NCI-H69 (cell line): ENCODE measurements around the gene RNF2.
"Not testable (repeated sequence)": the region's sequence is repeated elsewhere in the genome, so short reads cannot be mapped to it uniquely, and the experiment has no call there.

ENCODE experiments used
- DNase-seq: peaks from one replicate; lab custom pipeline; 2025; lab: John Stamatoyannopoulos, UW

Gene RNF2

DNA sequence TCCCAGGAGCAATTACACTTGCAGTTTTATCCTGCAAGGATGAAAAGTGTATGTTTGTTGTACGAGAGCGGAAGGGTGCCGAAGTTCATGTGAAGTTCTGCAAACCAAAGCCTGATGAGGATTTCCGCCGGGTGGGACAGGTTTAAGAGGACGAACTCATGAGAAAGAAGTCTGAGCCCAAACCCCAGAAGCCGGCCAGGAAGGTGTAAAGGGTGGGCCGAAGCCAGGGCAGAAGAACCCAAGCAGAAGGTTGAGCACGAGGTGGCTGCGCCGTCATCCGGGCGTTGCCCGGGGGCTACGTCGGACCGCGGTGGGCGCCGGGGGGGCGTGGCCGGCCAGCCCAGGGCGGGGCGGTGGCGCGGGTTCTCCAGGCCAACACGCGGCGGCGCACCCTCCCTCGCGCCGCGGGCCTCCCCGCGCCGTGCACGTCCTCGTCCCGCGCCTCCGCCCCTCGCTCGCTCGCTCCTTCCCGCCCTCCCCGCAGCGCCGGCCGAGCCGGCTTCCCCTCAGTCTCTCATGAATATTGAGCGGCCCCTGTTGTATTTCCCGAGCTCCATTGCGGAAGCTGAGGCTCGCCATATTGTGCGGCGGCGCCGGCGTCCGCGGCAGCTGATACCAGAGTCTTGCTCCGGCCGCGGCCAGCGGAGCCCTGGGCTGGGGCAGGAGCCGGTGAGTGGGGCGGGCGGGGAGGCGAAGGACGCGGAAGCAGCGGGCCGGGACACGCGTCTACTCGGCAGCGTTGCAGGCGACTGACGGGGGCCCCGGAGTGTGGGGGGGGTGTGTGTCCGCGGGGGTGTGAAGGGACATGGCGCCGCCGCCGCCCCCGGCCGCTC is at the start of gene RNF2:
TSS of gene RNF2 (plus strand) at position 578 of the 833 bp plus-strand sequence. CDS start 41,996 bp downstream, outside the sequence.
- DNase-seq: peak; percentile 93

DNA sequence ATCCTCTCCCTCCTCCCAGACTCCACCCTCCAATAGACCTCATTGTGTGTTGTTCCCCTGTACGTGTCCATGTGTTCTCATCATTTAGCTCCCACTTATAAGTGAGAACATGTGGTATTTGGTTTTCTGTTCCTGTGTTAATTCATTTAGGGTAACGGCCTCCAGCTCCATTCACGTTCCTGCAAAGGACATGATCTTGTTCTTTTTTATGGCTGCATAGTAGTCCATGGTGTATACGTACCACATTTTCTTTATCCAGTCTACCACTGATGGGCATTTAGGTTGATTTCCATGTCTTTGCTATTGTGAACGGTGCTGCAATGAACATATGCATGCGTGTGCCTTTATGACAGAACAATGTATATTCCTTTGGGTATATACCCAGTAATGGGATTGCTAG is 45.4 kb upstream of the RNF2 start:
- not testable (repeated sequence) for DNase-seq

DNA sequence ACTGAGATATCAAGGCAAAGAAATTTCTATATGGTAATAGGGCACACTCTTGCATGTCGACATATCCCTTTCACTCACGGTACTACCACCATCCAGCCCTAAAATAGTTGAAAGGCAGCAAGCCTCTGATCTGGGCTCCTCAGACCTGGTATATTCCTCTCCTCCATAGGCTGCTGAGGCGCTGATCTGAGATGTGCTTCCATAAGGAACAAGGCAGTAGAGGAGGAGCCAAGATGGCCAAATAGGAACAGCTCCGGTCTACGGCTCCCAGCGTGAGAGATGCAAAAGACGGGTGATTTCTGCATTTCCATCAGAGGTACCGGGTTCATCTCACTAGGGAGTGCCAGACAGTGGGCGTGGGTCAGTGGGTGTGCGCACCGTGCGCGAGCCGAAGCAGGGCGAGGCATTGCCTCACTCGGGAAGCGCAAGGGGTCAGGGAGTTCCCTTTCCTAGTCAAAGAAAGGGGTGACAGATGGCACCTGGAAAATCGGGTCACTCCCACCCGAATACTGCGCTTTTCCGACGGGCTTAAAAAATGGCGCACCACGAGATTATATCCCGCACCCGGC is 44.0 kb upstream of the RNF2 start:
- peak; percentile 29 for DNase-seq

DNA sequence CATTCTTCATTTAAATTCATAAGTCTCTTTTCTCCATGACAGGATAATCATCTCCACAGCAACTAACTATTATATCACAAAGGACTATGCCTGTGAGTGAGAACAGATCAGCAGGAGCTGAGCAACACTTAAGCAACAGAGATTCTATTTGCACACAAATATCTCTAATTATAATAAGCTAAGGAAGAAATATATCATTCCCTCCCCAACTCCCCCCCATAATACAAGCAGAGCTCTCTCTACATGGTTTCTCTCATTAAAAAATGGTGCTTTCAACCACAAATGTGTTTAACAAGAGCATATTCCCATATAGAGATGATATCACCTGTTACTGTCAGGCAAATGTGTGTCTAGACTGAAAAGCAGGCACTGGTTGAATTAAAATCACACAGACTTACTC is 36.5 kb upstream of the RNF2 start:
- DNase-seq: peak; percentile 97

DNA sequence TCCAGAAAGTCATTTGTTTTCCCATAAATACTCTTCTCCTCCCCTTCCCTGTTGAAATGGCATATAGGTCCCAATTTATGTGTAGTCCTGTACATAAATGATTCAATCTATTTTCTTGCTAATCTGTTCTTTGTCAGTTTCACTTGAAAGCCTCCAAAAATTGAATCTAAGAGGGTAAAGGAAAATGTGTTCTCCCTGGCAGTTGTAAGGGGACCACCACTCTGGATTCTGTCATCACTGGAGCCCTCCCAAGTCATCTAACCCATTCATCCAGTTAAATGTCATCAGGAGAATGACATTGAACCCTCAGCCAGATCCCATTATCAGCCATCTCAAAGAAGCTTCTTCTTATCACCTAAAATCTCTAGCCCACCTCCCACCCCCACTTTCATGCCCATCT is 35.0 kb upstream of the RNF2 start:
- no peak for DNase-seq

DNA sequence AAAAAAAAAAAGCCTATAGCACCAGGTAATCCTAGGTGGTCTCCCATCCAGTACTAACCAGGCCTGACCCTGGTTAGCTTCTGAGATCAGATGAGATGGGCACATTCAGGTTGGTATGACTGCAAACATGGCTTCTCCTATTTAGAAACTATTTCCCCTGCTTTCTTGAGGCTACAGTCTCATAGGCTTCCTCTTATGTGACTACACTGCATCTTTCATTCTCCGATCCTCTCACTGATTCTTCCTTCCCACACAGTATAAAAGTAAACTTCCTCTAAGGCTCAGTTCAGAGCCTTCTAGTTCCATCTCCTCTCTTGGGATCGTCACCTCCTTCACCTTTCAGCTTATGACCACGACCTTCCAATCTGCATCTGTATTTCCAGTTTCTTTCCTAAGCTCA is 30.4 kb upstream of the RNF2 start:
- DNase-seq: no peak

DNA sequence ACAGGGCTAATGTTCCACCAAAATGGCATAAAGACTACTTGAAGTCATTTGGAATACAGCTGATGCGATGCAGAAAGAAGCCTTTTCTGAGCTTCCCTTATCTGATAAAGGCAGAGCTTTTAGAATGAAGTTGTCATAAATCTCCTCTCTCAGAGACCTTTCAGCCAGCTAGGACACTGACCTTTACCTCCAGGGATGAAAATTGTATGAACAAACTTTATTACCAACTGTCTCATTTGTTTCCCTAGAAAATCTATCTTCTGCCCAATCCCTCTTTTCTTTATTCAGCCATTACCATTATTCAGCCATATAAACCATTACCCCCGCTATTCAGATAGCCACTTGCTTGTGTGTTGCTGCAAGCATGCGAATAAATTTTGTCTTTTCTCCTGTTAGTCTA is 29.7 kb upstream of the RNF2 start:
- no peak for DNase-seq

DNA sequence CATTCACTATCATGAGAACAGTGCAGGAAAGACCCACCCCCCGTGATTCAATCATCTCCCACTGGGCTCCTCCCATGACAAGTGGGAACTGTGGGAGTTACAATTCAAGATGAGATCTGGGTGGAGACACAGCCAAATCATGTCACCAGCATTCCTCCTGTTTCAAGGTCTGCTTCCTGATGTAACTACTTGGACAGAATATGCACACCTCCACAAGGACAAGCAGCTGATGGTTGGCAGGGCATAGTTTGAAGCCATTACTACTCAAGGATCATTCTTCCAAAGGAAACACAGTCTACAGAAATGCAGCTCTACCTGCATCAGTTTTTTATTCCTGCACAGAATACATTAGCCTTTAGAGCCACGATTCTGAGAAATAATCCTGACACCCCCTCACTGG is 28.5 kb upstream of the RNF2 start:
- DNase-seq: no peak

DNA sequence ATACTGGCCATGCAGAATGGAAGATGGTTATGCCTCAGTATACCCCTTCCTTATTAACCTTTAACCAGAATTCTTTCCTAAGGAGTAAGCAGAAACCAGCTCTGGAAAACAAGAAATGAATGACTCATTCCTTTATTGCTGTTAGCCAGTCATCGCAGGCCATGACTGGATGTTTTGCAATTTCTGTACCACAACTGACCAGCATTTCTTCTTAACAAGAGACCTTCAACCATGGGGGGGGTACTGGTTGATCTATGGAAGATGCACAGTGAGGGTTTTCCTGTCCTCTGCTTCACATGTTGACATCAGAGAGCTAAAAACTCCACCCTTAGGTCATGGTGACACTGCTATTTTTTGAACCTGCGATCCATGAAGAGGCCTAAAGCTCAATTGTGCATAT is 28.0 kb upstream of the RNF2 start:
- DNase-seq: no peak

DNA sequence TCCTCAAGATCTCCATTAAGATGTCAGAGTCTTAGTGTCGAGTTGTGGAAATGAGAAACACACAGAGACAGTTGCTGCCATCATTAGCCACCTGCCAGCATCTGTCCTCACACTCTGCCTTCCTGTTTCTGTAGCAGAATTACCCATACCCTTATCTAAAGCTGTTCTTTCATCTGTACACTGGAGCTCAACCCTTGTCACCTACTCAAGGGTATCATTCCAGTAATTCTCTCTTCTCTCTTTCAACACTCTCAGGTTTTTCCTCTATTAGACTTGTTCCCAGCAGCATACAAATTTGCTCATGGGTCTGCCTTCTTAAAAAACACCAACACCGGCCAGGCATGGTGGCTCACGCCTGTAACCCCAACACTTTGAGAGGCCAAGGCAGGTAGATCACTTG is 27.4 kb upstream of the RNF2 start:
- peak; percentile 12 for DNase-seq

DNA sequence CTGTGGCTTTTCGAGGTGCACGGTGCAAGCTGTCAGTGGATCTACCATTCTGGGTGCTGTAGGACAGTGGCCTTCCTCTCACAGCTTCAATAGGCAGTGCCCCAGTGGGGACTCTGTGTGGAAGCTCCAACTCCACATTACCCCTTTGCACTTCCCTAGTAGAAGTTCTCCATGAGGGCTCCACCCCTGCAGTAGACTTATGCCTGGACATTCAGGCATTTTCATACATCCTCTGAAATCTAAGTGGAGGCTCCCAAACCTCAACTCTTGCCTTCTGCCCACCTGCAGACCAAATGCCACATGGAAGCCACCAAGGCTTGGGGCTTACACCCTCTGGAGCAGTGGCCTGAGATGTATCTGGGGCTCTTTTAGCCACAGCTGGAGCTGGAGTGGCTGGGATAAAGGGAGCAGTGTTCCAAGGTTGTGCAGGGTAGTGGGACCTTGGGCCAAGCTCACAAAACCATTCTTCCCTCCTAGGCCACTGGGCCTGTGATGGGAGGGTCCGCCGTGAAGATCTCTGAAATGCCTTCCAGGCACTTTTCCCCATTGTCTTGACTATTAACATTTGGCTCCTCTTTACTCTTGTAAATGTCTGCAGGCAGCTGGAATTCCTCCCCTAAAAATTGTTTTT is 18.0 kb upstream of the RNF2 start:
- no peak for DNase-seq

DNA sequence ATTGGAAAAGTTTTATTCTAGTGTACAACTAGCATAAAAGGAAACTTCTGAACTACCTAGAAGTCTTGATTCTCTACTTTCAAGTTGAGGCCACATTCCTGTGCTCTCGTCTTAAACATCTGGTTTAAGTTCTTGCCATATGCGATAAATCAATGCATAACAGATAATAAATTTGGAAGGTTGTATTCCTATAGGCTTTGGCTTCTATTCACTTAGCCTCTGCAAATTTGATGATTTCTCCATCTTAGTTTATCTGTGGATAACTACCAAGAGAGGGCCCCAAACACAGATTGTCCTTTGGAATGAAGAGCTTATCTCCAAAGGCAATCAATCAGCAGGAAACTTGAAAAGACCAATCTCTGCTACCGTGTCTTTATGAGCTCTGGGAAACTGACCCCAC is 11.7 kb upstream of the RNF2 start:
- no peak for DNase-seq

DNA sequence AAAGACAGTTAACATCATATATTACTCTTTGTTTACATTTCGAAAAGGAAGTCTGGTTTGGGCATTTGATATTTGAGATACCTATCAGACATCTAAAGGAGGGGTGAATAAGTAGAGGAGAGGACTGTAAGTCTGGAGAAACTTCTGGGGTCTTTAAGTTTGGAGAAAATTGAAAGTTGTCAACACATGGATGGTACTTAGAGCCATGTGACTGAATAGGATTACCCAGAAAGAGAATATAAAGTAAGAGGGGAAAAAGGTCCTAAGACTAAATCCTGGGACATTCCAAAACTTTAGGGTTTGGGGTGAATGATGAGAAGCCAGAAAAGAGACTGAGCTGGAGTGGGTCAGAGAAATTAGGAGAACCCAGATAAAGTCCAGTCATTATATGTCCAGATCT is 10.1 kb upstream of the RNF2 start:
- peak; percentile 29 for DNase-seq

DNA sequence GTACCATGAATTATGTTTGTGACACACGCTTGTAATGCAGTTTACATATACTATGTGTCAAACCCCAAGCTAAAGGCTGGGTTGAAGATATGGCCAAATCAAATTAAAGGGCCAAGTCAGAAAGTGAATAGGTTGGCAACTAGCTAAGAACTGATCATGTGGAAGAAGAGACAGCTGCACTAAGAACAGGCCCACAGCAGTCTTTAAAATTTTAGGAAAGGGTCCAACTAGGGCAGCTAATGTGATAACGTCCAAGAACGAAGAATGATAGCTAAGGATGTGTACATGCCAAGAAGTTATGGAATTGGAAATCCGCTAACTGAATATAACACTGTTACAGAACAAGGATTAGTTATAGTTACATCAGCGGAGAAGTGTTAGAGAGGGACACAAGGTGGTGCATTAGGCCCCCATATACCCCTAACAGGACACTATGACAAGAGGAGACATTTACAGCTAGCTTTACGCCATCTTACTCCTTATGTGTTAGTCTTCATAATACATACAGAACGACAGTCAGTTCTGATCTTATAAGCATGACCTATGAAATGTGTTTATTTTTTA is 6.5 kb upstream of the RNF2 start:
- DNase-seq: no peak

DNA sequence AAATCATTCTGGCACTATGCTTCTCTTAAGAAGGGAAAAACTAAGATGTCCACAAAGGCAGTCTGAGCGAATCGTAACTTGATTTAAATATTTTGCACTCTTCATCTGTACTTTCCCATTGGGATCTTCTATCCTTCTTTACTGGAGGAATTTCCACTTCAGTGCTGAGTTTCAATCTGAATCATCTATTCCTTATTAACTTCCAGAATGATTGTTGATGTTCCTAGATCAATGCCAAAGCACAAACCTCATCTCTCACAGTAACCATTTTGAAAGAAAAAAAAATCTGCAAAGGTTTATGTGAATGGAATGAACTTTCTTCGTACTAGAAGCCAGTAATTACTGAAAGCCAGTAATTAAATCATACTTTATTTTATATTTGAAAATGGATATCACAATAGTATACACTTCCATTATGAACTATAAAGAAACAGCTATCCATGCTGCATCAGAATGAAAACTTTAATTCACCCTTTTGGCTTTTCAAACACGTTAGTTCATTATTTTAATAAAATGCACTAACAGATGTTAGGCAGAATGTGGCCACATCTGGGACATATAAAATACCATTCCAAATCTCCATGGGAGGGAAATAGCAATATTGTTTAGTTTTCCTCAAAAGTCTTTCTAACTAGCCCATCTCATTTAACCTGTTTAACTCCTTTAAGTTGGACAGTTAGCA is 5.5 kb upstream of the RNF2 start:
- peak; percentile 62 for DNase-seq

DNA sequence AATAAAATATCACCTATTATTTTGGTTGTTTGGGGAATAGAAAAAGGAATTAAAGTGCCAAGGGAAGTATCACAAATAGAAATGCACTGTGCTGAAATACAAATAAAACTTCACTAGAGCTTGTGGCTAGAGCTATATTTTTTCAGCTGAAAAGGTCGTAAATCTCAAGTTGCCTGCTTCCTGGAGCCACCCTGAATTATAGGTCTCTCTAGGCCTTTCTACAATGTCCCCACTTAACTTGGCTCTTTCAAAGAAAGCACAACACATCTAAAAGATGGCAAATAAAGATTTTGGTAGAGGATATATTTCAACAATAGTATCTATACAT is 5.0 kb upstream of the RNF2 start:
- peak; percentile 73 for DNase-seq

DNA sequence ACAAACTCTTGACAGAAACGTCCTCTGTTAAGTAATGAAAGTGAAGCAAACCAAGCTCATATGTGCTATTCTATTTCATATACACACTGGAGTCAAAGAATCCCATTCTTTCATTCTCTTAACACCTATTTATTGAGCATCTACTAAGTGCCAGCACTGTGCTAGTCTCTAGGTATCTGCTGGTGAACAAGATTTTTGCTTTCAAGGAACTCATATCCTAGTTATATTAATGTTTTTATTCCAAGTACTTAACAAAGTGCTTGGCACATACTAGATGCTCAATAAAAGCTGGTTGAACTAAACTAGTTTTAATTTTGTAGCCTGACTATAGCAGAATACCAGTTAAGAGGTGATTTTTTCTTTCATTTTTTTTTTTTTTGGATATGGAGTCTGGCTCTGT is 3.6 kb upstream of the RNF2 start:
- DNase-seq: no peak

DNA sequence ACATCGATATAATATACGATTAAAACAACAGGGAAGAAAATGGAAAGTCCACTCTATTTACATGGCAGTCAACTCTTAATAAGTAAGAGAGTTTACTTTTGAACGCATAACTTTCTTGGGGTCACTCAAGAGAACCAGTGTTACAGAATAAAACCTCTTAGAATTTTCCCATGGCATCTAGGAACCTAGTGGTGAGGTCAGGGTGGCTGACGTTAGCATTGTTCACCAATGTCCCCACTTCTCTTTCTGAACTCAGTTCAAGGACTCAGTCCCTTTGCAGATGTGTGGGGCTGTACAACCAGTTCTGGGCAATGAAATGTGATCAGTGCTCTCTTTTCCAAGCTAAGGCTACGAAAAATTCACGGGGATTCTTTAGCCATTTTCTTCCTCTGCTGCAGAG is 2.6 kb upstream of the RNF2 start:
- DNase-seq: no peak

DNA sequence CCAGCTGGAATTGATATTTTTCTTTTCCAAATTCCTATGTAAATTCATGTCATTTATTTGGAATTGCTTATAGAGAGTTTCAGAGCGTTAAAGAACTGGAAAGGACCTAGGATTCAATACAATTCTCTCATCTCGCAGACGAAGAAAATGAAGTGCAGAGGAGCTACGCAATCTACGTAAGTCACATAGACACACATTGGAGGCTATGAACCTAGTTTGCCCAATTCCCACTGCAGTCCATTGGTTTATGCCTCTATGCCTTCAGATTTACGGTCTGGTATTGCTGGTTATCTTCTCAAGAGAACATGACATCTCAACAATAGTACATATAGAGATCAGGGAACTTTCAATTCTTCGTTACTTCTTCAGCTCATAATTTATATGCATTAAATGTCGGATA is 971 bp upstream of the RNF2 start:
- DNase-seq: peak; percentile 30

DNA sequence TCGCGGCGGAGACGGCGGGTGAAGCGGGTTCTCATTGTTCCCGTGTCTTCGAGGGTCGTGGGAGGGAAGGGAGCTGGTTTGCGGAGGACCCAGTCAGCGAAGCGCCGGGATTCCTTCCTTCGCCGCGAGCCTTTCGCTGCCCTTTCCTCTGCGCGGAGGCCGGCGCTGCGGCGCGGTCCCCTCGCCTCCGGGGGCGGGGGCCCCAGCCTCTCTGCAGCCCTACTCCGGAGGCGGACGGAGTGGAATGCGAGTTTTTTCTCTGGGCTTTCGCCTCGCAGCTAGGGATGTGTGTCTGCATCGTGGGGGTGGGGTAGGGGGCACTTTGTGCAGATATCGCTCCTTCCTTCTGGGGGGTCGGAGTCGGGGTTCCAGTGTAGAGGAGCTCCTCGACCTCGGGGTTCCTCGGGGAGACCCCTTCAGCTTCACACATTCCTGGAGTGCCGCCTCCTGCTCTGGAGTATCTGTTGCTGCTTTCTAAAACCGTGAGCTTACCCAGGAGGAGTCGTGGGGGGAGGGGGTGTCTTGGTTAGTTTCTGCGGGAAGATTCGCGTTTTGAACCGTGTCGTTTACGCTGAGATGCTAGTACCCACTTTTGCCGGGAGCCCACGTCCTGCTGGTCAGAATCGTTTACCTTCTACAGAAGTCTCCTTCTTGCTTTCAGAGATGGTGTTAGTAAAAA is 595 bp downstream of the RNF2 start:
- peak; percentile 74 for DNase-seq

DNA sequence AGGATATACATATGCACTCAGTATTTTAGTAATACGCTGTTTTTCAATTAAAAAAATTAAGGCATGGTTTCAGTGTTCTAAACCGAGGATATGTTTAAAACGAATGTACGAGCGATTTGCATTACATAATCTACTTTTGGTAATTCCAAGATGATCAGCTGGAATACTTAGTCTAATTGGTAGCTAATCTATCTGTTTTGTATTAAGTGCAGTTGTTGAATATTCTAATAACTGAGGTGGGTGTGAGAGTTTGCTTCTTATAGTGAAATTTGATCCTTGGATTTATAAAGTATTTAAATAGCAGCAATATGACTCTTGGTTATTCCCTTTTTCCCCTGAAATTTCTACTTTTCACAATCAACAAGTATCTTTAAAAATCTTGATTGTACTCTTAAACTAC is 1.3 kb downstream of the RNF2 start:
- DNase-seq: peak; percentile 29

DNA sequence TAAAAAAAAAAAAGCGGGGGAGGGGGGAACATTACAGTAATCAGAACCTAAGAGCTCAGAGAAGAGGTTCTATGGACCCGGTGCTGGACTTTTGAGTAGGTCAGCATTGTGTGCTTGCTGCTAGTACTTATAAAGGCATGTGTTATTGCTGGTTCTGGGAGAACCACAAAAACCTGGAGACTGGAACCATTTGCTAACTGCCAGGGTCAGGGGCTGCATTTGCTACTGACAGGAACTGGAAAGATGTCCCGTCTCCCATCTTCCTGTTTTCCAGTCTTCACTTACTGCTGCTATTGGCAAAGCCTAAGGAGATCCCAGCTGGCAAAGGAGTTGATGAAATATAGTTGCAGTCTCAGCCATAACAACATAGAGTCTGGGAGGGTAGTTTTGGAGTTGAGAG is 4.3 kb downstream of the RNF2 start:
- no peak for DNase-seq
